AG10803 (cell line): ENCODE measurements around the gene CKAP2L.

Experiments
- DNase-seq: peaks from one replicate; pipeline ENCODE4 v3.0.0; 2010; ENCODE audit warnings: low read depth
- H3K4me3 ChIP-seq: 2 replicates; pipeline ENCODE4 v1.5.1; 2011; ENCODE audit warnings: mild to moderate bottlenecking, low read length, control low read depth
- TF ChIP-seq, protein P1 (sequence below): conservative IDR thresholded peaks from 2 replicates; pipeline ENCODE4 v1.5.1; 2011; ENCODE audit warnings: mild to moderate bottlenecking, low read length, control low read depth, inconsistent platforms

CKAP2L gene

DNA sequence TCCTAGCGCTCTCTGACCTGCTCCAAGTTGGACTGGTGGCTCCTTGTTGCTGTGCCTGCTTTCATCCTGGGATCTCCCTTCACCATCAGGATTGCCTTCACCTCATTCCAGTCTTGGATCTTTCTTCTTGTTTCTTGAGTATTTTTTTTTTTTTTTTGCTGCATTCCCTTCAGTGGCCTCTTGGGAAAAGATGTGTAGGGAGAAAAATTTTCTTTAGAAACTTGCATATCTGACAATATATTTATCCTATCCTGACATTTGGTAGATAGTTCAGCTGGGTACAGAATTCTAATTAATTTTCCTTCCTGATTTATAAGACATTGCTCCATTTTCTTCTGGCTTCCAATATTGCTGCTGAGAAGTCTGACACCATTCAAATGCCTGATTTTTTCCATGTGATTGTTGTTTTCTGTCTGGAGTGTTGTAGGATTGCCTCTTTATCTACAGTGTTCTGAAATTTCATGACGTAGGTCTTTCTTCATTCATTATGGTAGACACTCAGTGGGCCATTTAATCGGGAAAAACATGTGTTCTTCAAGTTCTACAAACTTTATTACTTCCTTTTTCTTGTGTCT is 42.9 kb upstream of the CKAP2L start:
- H3K4me3 ChIP-seq = no peak overlapping the region
- TF ChIP-seq, protein P1, sequence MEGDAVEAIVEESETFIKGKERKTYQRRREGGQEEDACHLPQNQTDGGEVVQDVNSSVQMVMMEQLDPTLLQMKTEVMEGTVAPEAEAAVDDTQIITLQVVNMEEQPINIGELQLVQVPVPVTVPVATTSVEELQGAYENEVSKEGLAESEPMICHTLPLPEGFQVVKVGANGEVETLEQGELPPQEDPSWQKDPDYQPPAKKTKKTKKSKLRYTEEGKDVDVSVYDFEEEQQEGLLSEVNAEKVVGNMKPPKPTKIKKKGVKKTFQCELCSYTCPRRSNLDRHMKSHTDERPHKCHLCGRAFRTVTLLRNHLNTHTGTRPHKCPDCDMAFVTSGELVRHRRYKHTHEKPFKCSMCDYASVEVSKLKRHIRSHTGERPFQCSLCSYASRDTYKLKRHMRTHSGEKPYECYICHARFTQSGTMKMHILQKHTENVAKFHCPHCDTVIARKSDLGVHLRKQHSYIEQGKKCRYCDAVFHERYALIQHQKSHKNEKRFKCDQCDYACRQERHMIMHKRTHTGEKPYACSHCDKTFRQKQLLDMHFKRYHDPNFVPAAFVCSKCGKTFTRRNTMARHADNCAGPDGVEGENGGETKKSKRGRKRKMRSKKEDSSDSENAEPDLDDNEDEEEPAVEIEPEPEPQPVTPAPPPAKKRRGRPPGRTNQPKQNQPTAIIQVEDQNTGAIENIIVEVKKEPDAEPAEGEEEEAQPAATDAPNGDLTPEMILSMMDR = no peak
- DNase-seq = no peak

DNA sequence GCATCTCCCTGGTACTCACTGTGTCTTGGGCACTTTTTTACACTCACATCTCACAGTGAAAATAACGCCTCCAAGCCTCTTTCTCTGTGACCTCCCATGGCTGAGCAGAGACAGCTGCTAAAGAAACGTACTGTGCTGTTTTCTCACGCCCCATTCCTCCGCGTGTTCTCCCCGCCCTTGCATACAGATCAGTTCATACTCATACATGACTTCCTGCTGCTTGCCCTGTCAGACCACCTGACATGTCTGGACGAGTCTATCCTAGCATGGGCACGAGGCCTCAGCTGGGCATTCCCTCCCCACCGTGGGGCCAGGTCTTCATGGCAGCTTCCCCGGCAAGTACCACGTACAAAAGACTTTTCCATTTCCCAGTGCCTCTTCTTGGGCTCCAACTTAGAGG is 41.1 kb upstream of the CKAP2L start:
- no peak for DNase-seq
- TF ChIP-seq, protein P1 = no peak
- no peak overlapping the region for H3K4me3 ChIP-seq

DNA sequence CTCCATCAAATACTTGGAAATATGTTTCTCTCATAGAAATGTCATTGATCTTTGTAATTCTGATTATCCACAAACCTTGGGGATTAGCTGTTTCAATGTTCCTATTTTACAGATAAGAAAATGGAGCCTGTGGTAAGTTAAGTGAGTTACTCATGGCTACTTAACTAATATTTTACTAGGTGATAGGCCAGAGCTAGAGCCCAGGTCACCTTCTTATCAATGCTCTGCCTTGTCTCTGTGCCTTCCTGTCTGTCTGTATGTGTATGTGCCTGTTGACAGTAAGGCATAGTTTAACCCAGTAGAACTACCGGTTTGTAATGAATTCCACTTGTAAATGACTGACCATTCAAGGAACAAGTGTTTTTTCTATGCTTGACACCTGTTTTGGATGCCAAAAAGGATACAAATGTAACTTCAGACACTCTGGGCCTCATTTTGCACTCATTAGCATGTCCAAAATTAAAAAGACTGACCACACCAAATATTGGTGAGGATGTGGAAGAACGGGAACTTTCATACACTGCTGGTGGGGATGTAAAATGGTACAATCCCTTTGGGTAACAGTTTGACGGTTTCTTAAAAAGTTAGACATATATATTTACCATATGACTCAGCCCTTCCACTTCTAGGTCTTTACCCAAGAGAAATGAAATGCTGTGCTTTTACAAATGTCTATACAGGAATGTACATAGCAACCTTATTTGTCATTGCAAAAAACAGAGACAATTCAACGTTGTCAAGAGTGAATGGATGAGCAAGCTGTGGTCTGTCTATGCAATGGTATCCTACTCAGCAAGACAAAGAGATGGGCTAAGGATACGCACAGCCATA is 39.5 kb upstream of the CKAP2L start:
- H3K4me3 ChIP-seq = no peak overlapping the region
- TF ChIP-seq, protein P1 = no peak
- DNase-seq = peak; percentile 66

DNA sequence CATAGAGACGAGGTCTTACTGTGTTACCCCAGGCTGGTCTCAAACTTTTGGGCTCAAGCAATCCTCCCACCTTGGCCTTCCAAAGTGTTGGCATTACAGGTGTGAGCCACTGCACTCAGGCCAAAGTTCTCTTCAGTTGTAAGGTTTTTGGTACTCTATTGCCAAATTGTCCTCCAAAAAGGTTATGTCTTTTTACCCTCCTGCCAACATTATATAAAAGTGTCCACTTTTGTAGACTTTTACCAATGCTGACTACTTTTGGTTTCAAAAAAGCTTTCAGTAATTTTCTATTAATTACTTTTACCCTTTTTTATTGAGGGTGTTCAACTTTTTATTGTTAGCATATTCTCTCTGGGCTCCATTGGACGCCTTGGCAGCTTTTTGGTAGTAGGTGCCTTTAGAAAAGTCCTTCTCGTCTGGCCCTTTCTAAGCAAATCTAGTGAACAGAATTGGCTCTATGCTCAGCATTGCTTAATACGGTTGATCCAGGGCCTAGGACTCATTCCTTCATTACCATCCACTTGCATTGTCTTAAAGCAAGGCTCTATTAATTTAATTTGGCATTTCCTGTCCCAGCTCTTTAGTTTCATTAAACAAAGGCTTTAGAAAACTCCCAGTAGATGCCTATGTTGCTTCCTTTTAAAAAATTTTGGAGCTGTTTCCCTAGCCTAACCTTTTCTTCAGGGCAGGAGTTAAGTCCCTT is 36.6 kb upstream of the CKAP2L start:
- TF ChIP-seq, protein P1 = no peak
- DNase-seq = peak; percentile 34
- no peak overlapping the region for H3K4me3 ChIP-seq

DNA sequence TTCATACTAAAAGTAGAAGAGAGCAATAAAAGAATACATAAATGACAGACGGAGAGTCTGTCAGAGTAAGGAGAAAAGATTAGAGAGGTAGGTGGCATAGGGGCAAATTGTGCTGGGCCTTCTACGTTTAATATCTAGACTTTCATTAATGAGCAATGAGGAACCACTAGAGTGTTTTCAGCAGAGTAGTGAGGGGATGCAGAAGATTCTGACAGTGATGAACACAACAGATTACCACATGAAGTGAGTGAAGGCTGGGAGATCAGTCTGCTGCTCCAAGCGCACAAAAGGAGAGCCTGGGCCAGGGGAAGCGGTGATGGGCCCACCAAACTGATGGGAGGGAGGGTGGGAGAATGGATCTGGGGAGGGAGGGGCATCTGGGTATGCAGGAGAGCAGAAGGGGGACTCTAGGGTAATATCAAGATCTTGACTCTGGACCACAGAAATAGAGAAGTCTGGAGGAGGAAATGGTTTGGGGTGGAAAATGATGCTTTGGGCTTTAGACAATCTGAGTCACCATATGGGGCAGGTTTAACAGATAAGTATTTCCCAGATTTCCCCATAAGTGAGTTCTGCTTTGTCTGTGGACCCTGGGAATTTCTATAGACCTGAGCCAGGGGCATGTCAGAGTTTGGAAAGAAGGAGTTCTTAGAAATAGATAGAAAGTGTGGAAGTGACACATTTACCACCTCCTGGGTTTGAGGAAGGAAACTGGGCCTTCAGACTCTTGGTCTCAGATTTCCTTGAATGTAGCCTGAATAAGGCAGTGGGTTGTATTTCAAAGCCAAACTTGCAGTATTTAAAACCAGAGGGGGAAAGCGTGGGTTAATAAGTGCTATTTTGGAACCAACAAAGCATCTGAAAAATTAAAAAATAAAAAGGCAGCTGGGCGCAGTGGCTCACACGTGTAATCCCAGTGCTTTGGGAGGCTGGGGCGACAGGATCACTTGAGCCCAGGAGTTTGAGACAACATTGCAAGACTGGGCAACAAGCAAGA is 34.9 kb upstream of the CKAP2L start:
- H3K4me3 ChIP-seq = no peak overlapping the region
- TF ChIP-seq, protein P1 = no peak
- DNase-seq = no peak

DNA sequence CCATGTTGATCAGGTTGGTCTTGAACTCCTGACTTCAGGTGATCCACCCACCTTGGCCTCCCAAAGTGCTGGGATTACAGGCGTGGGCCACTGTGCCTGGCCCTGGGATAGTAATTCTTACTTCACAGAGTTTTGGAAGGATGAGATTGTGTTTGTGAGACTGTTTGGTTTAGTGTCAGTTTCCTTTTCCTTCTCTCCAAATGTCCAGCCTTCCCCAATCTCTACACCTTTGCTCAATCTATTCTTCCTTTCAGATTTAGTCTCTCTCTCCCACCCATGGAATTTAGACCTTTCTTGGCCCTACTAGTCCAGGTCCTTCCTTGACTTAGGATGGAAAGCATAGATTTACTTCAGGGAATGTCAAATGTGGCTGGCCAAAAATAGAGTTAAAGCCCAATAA is 32.1 kb upstream of the CKAP2L start:
- DNase-seq = no peak
- TF ChIP-seq, protein P1 = no peak
- H3K4me3 ChIP-seq = no peak overlapping the region
